LNCaP clone FGC (cell line): ENCODE measurements around the gene SMARCB1.

ENCODE experiments used
- DNase-seq: peaks from one replicate; pipeline ENCODE4 v3.0.0-alpha.2; 2011; ENCODE audit warnings: low read depth
- H3K4me3 ChIP-seq: 2 replicates; pipeline ENCODE4 v1.5.1; 2011; ENCODE audit warnings: mild to moderate bottlenecking, low read depth, low read length, control low read depth
- TF ChIP-seq, protein P1 (sequence below): IDR thresholded peaks from 2 replicates; pipeline ENCODE4 v1.5.1; 2012; ENCODE audit warnings: mild to moderate bottlenecking; ENCODE audit not compliant: control insufficient read depth, insufficient read depth; ENCODE audit errors: extremely low read depth

SMARCB1 gene

DNA sequence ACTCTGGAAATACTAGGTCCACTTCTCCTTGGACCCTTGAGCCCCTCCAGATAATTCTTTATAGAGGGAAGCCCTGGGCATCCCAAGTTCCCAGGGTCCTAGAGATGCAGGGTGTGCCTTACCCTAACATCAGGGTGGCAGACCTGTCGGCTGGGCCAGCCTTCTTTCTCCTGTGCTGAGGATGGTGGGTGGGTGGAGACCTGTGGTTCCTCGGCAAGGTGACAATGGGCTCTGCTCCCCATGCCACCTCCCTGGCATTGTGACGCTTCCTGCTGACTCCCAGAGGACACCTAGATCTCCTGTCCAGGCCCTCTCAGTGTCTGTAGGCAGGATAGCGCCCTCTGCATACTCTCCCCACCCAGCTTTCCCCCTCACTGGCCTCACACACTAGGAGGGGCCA, 55.8 kb downstream of the SMARCB1 start:
- no peak for DNase-seq
- H3K4me3 ChIP-seq, result no peak overlapping the region
- TF ChIP-seq, protein P1, sequence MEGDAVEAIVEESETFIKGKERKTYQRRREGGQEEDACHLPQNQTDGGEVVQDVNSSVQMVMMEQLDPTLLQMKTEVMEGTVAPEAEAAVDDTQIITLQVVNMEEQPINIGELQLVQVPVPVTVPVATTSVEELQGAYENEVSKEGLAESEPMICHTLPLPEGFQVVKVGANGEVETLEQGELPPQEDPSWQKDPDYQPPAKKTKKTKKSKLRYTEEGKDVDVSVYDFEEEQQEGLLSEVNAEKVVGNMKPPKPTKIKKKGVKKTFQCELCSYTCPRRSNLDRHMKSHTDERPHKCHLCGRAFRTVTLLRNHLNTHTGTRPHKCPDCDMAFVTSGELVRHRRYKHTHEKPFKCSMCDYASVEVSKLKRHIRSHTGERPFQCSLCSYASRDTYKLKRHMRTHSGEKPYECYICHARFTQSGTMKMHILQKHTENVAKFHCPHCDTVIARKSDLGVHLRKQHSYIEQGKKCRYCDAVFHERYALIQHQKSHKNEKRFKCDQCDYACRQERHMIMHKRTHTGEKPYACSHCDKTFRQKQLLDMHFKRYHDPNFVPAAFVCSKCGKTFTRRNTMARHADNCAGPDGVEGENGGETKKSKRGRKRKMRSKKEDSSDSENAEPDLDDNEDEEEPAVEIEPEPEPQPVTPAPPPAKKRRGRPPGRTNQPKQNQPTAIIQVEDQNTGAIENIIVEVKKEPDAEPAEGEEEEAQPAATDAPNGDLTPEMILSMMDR, result no peak

DNA sequence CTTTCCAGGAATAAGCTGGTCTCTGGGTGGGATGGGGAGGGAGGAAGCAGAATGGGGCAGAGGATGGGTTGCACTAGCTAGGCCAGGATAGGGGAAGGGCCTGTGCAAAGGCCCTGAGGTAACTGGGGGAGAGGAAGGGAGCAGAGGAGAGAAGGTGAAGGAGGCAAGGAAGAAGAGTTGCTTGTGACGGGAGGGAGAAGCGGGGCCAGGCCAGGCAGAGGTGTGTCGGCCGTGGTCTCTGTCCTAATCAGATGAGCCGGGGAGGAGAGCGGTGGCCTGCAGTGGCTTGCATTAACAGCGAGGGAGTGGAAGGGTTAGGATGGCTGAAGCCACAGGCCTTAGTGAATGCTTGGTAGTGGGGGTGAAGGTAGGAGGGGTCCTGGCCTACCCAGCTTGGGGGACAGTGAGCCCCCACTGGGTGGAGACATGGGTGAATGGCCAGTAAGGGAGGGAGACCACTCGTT, 58.0 kb downstream of the SMARCB1 start:
- H3K4me3 ChIP-seq, result no peak overlapping the region
- TF ChIP-seq, protein P1, result no peak
- DNase-seq, result no peak

DNA sequence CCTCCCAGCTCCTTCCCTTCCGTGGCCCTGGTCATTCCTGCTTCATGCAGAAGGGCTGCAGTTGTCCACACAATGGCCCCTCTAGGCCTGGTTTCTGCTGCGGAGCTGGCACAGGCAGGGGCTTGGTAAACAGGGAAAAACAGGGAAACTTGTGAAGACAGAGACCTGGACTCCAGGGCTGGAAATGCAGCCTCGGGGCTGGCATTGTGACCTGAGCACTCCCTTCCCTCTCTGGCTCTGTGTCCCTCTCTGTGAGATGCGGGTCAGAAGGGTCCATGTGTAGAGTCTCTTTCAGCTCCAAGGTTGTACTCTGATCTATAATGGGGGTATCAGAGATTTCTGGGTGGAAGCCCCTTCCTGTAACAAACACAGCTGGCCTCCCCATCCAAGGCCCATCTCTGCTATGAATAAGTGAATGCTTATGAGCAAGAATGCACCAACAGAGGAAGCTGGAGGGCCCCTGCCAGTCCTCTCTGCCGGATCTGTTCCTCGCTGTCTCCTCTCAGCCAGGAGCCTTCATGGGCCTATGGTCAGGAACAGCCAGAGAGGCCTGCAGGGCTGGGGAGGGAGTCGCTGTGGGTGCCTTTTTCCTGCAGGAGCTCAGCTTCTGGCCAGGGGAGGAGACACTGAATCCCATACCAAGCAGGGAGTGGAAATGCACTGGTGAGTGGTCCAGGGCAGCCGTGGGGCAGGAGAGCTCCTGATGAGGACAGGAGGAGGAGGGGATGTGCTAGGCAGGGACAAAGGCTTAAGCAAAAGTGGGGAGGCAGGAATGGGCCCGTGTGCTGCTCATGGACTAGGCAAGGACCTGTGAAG, 58.7 kb downstream of the SMARCB1 start:
- no peak overlapping the region for H3K4me3 ChIP-seq
- DNase-seq, result no peak

DNA sequence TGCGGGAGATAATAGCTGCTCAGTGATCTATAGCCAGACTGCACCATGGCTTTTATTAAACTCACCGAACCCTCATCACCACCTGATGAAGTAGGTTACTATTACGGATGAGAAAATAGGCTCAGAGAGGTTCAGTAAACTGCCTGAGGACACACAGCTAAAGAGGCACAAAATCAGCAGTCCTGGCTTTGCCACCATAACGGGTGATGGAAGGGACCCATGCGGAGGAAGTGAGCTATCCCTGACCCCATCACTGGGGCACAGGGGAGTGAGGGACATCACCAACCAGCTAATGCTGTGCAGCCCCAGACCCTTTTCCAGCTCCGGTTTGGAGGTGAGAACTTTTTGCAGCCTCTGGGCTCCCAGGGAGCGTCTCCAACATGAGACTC, 59.3 kb downstream of the SMARCB1 start:
- no peak for DNase-seq
- no peak overlapping the region for H3K4me3 ChIP-seq
- TF ChIP-seq, protein P1, result no peak

More for the DNA sequence above, 58.7 kb downstream of the SMARCB1 start:
- TF ChIP-seq, protein P1, result no peak

DNA sequence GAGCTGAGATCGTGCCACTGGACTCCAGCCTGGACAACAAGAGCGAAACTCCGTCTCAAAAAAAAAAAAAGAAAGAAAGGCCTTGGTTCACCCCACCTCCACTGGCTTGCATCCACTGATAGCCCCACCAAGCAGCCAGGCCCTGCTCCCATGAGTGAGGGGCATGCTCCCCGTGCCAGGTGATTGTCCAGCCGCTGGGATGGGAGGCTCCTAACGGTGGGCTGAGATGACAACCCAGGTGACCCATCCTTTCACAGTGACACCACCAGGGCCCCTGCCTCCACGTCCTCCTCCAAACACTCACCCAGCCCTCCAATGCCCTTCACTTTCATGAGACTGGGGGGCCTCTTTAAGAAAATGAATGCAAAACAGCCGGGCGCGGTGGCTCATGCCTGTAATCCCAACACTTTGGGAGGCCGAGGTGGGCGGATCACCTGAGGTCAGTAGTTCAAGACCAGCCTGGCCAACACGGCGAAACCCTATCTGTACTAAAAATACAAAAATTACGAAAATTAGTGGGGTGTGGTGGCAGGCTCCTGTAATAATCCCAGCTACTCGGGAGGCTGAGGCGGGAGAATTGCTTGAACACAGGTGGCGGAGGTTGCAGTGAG, 60.6 kb downstream of the SMARCB1 start:
- no peak overlapping the region for H3K4me3 ChIP-seq
- TF ChIP-seq, protein P1, result no peak
- no peak for DNase-seq

DNA sequence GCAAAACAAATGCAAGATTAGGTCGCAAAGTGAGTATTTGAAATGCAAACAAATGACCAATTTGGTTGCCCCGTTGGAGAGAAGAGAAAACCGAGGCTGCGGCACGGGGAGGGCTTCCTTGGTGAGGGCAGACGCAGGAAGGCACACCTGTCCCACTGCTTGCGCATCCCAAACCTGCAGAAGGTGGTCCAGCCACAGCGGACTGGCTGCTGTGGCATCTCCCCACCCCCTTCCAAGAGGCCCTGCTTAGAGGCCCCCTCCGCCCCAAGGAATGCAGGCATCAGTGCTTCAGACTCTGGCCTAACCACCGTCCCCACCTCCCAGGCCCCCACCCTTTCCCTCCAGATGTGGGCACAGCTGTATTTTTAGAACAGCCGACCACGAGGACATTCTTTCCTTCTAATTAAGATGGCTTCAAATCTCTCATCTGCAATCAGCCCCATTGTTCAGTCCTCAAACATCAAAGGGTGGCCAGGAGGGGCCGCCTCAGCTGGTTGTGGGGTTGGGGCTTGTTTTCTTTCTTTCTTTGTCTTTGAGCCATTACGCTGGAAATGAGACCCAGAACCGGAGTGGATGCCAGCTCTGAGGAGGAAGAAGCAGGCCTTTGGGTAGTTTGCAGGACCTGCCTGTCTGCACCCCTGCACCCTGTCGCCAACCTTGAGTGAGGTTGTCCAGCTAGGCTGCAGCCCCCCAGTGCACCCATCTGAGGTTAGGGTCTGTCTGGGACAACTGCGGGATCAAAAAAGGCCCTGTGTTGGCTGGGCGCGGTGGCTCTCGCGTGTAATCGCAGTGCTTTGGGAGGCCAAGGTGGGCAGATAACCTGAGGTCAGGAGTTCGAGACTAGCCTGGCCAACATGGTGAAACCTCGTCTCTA, 61.5 kb downstream of the SMARCB1 start:
- no peak overlapping the region for H3K4me3 ChIP-seq
- TF ChIP-seq, protein P1, result no peak
- no peak for DNase-seq
